SK-N-MC (cell line): ENCODE results near the gene CTR9.

ENCODE experiments used
- EZH2 ChIP-seq: fragments of 200-600 bp; sonication (generic); IDR thresholded peaks from one replicate; pipeline ENCODE4 v1.6.1; 2017; ENCODE audit warnings: antibody characterized with exemption
- POLR2AphosphoS5 ChIP-seq: IDR thresholded peaks from 2 replicates; pipeline ENCODE4 v1.6.1; 2012; ENCODE audit warnings: mild to moderate bottlenecking, low read depth, low read length, borderline replicate concordance

DNA sequence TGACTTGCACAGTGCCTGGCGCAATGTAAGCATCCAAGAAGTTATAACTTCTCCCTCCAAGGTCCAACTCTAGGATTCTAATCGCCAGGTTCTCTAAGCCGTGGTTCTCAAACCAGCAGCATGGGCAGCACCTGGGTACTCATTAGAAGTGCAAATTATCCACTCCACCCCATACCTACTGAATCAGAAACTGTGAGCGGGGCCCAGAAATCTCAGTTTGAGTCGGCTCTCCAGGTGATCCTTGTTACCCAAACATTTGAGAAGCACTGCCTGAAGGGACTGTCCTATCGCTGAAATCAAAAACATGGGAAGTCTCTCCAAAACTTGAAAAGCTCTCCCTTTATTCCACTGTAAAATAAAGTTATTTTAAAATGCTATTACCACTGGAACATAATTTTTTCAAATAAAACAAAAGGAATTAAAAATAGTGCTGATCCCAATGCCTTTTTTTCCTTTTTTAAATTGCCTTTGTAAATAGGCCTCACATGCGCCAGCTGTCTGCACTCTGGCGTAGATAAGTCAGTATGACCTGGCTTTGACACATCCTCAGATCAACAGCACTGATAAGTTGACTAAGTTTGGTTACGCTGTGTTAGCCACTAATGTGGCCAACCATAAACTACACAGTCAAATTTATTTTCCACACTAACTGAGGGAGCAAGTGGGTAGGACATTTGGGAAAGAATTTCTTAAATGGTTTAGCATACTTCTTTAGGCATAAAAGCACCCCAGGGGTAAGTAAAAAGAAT is 8.4 kb upstream of the CTR9 start:
- TF ChIP-seq EZH2 (no peak), POLR2AphosphoS5 (no peak)
